Mesothelial cell of epicardium (in vitro differentiated cells): ENCODE data around the gene TMEM220. TPM values are rescaled to one million over a fixed set of nuclear protein-coding genes. Genes with fewer than 3 reads are reported as not detected.

Experiments
- DNase-seq, 2 experiments: peaks; one replicate each; pipeline ENCODE4 v3.0.0; 2021; ENCODE audit warnings: low spot score in 2 of 2; ENCODE audit not compliant: unreplicated experiment in 2 of 2
- H3K27ac Mint-ChIP-seq: 2 replicates; pipeline ENCODE4 v1.8.0; 2021; ENCODE audit warnings: mixed read lengths
- H3K27me3 Mint-ChIP-seq: 2 replicates; pipeline ENCODE4 v1.8.0; 2021; ENCODE audit warnings: low read depth, mixed read lengths
- H3K36me3 Mint-ChIP-seq: 2 replicates; pipeline ENCODE4 v1.8.0; 2021; ENCODE audit warnings: mixed read lengths
- H3K4me1 Mint-ChIP-seq: 2 replicates; pipeline ENCODE4 v1.8.0; 2021; ENCODE audit warnings: mixed read lengths
- H3K4me3 Mint-ChIP-seq: 2 replicates; pipeline ENCODE4 v1.8.0; 2021; ENCODE audit warnings: mild to moderate bottlenecking, moderate library complexity, mixed read lengths
- H3K9me3 Mint-ChIP-seq: 2 replicates; pipeline ENCODE4 v1.8.0; 2021; ENCODE audit warnings: mixed read lengths
- total RNA-seq: library from RNA; stranded (reverse); gene quantifications from 3 replicates; pipeline ENCODE4 v1.2.1, GENCODE V29; 2021
- TF ChIP-seq, protein P1 (sequence below): fragments of 200-600 bp; sonication (generic); IDR thresholded peaks from one replicate; pipeline ENCODE4 v1.5.0; 2021; ENCODE audit warnings: antibody characterized with exemption; ENCODE audit not compliant: unreplicated experiment

Gene TMEM220
- 3.9 to 5.7 TPM (median 4.9 TPM) in 3 replicates for total RNA-seq

DNA sequence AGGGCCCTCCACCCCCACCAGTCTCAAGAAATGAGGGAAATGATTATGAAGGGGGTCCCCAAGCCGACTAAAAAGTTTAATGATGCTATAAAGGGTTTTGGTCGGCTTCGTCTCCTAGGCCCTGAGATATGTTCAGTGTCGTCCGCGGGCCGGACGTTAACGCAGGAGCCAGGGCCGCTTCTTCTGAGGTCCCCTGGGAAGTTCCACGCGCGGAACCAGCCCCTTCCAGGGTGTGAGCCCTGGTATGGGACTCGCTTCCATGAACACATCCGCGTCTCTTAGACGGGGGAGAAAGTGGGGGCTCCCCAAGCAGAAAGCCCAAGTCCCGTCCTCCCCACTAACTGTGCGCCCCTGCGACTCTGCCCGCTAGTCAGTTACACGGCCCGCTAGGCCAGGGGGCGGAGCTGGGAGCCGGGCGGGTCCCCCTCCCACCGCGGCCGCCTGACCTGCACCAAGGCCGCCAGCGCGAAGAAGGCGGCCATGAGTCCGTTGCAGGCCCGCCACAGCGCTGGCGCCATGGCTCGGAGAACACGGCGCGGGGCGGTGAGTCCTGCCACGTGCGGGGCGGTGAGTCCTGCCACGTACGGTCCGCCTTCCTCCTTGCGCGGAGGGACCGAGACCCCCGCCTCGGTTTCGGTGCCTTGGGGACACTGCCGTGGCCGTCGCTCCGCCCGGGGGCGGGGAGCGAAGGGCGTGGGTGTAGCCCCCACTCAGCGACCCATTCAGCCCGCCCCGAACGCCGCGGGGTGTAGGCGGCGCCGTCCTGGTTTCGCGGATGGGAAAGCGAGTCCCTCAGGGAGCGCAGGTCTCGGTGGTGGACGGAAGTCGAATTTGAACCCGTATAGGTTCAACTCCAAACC lies at the start of gene TMEM220:
Gene TMEM220 (minus strand): TSS at position 690 of the 860 bp plus-strand sequence. CDS start 172 bp downstream, at position 518.
- peak within 1 kb of the TSS; percentile 90 for H3K4me3 Mint-ChIP-seq
- H3K27ac Mint-ChIP-seq: peak within 1 kb of the TSS; percentile 95
- peak; percentile 53 to 73 for DNase-seq
- TF ChIP-seq, protein P1, sequence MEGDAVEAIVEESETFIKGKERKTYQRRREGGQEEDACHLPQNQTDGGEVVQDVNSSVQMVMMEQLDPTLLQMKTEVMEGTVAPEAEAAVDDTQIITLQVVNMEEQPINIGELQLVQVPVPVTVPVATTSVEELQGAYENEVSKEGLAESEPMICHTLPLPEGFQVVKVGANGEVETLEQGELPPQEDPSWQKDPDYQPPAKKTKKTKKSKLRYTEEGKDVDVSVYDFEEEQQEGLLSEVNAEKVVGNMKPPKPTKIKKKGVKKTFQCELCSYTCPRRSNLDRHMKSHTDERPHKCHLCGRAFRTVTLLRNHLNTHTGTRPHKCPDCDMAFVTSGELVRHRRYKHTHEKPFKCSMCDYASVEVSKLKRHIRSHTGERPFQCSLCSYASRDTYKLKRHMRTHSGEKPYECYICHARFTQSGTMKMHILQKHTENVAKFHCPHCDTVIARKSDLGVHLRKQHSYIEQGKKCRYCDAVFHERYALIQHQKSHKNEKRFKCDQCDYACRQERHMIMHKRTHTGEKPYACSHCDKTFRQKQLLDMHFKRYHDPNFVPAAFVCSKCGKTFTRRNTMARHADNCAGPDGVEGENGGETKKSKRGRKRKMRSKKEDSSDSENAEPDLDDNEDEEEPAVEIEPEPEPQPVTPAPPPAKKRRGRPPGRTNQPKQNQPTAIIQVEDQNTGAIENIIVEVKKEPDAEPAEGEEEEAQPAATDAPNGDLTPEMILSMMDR: no peak
- peaks cover 10% of the 10 kb centered on the region for H3K4me1 Mint-ChIP-seq
- no peaks in the 10 kb centered on the region for H3K9me3 Mint-ChIP-seq
- peaks cover 12% of the 10 kb centered on the region for H3K27me3 Mint-ChIP-seq
- peaks cover 5% of the 10 kb centered on the region for H3K36me3 Mint-ChIP-seq

- no peaks in the 10 kb centered on the region for H3K36me3 Mint-ChIP-seq
- H3K4me1 Mint-ChIP-seq: no peaks in the 10 kb centered on the region
- TF ChIP-seq, protein P1: no peak
- H3K27me3 Mint-ChIP-seq: peaks cover 2% of the 10 kb centered on the region
- H3K27ac Mint-ChIP-seq: no peak overlapping the region
- H3K4me3 Mint-ChIP-seq: no peak overlapping the region
- no peak for DNase-seq
- H3K9me3 Mint-ChIP-seq: peaks cover 28% of the 10 kb centered on the region
Observed at GRCh38 chr17:10779609-10780008, 49.8 kb upstream of the TMEM220 start.

- DNase-seq: no peak
Observed at GRCh38 chr17:10777890-10778289, 48.1 kb upstream of the TMEM220 start.

GRCh38 chr17:10777131-10777807 lies 47.4 kb upstream of the TMEM220 start:
- H3K4me3 Mint-ChIP-seq: no peak overlapping the region
- H3K9me3 Mint-ChIP-seq: peaks cover 24% of the 10 kb centered on the region
- no peak for DNase-seq
- H3K27ac Mint-ChIP-seq: no peak overlapping the region
- peaks cover 8% of the 10 kb centered on the region for H3K4me1 Mint-ChIP-seq
- no peaks in the 10 kb centered on the region for H3K36me3 Mint-ChIP-seq
- peaks cover 5% of the 10 kb centered on the region for H3K27me3 Mint-ChIP-seq
- TF ChIP-seq, protein P1: no peak

More at GRCh38 chr17:10777890-10778289, 48.1 kb upstream of the TMEM220 start:
- Mint-ChIP-seq H3K4me1 (peaks cover 6% of the 10 kb centered on the region), H3K27me3 (peaks cover 5% of the 10 kb centered on the region), H3K36me3 (no peaks in the 10 kb centered on the region), H3K27ac (no peak overlapping the region), H3K9me3 (peaks cover 24% of the 10 kb centered on the region), H3K4me3 (no peak overlapping the region)
- TF ChIP-seq, protein P1: no peak

GRCh38 chr17:10776381-10776780 lies 46.6 kb upstream of the TMEM220 start:
- peaks cover 8% of the 10 kb centered on the region for H3K4me1 Mint-ChIP-seq
- no peaks in the 10 kb centered on the region for H3K36me3 Mint-ChIP-seq
- TF ChIP-seq, protein P1: no peak
- peaks cover 22% of the 10 kb centered on the region for H3K9me3 Mint-ChIP-seq
- no peak for DNase-seq
- H3K27me3 Mint-ChIP-seq: peaks cover 5% of the 10 kb centered on the region
- no peak overlapping the region for H3K4me3 Mint-ChIP-seq
- H3K27ac Mint-ChIP-seq: no peak overlapping the region
